GM12878 (cell line): Measurements from ENCODE around the gene ELAPOR1. TPM values are rescaled to one million over a fixed set of nuclear protein-coding genes. Genes with fewer than 3 reads are reported as not detected.

Experiments
- ATAC-seq: fragments of 200-7000 bp; cut with Tn5 transposase; 3 replicates; pipeline ENCODE4 v1.9.1; 2020; ENCODE audit warnings: mild to moderate bottlenecking, moderate library complexity
- BruUV-seq: library from RNA; stranded (reverse); fragments of 400-500 nt; replicated peaks from 2 replicates; lab custom pipeline; 2021; lab: Mats Ljungman, UMichigan
- CTCF ChIA-PET: fragments of 300-600 bp; sonication (Branson Sonifier 250); formaldehyde crosslinking; extraction: SDS; loops from one replicate; lab custom pipeline; 2021; ENCODE audit warnings: inconsistent platforms; lab: Yijun Ruan, JAX
- POLR2A ChIA-PET: fragments of 350-600 bp; formaldehyde crosslinking; extraction: SDS; loops from one replicate; lab custom pipeline; 2021; ENCODE audit warnings: inconsistent platforms; lab: Charles Lee
- RAD21 ChIA-PET: fragments of 300-600 bp; sonication (Branson Sonifier 250); formaldehyde crosslinking; loops from one replicate; lab custom pipeline; 2023; ENCODE audit warnings: antibody characterized with exemption; ENCODE audit not compliant: unreplicated experiment; lab: Charles Lee
- SMC1A ChIA-PET: fragments of 300-600 bp; sonication (Branson Sonifier 250); formaldehyde crosslinking; loops from one replicate; lab custom pipeline; 2023; ENCODE audit not compliant: unreplicated experiment, uncharacterized antibody; lab: Charles Lee
- DNase-seq: peaks from one replicate; pipeline ENCODE4 v3.0.0-alpha.2; 2011; ENCODE audit warnings: low read depth, low spot score
- FAIRE-seq: peaks from 3 replicates; lab custom pipeline; 2011; peaks lifted over from hg19 to GRCh38; lab: Jason Lieb, UNC
- H2AFZ ChIP-seq: 2 replicates; pipeline ENCODE4 v1.6.0; 2011; ENCODE audit warnings: low read depth, low read length, control low read depth; ENCODE audit not compliant: control insufficient read depth
- H3K27ac ChIP-seq: 2 replicates; pipeline ENCODE4 v1.5.1; 2011; ENCODE audit warnings: control low read depth; ENCODE audit not compliant: control insufficient read depth, insufficient read depth
- H3K27me3 ChIP-seq, 2 experiments: replicated peaks in 1 of 2; 2 replicates each; pipeline versions ENCODE4 v1.6.0 to v1.6.1; 2011; ENCODE audit warnings: low read length in 1 of 2; ENCODE audit not compliant: control insufficient read depth in 2 of 2, insufficient read depth in 2 of 2
- H3K36me3 ChIP-seq, 2 experiments: 2 replicates each; pipeline ENCODE4 v1.5.1; 2011; ENCODE audit warnings: low read length in 1 of 2; ENCODE audit not compliant: control insufficient read depth in 2 of 2, insufficient read depth in 2 of 2
- H3K4me1 ChIP-seq: 2 replicates; pipeline ENCODE4 v1.6.1; 2011; ENCODE audit warnings: mild to moderate bottlenecking, low read length, moderate library complexity, mixed read lengths; ENCODE audit not compliant: control insufficient read depth, insufficient read depth
- H3K4me2 ChIP-seq: 2 replicates; pipeline ENCODE4 v1.6.0; 2011; ENCODE audit warnings: control low read depth; ENCODE audit not compliant: control insufficient read depth, insufficient read depth
- H3K4me3 ChIP-seq: fragments of 200-600 bp; sonication (generic); 2 replicates; pipeline ENCODE4 v1.5.1; 2016
- H3K79me2 ChIP-seq: 2 replicates; pipeline ENCODE4 v1.6.0; 2011; ENCODE audit warnings: low read length; ENCODE audit not compliant: control insufficient read depth, insufficient read depth
- H3K9ac ChIP-seq: 2 replicates; pipeline ENCODE4 v1.8.0; 2011; ENCODE audit warnings: low read length, control low read depth, mixed read lengths; ENCODE audit not compliant: control insufficient read depth, insufficient read depth
- H3K9me3 ChIP-seq: replicated peaks from 3 replicates; pipeline ENCODE4 v1.5.1; 2011; ENCODE audit warnings: mild to moderate bottlenecking, low read length; ENCODE audit not compliant: control insufficient read depth, insufficient read depth
- H4K20me1 ChIP-seq: 2 replicates; pipeline ENCODE4 v1.6.0; 2011; ENCODE audit not compliant: control insufficient read depth, insufficient read depth
- CHD4 ChIP-seq: fragments of 200-600 bp; sonication (generic); IDR thresholded peaks from 2 replicates; pipeline ENCODE4 v1.6.1; 2016; ENCODE audit warnings: mild to moderate bottlenecking
- RAD51 ChIP-seq: fragments of 450-650 bp; IDR thresholded peaks from 2 replicates; pipeline ENCODE4 v1.6.1; 2016; ENCODE audit warnings: moderate library complexity, mild to moderate bottlenecking, inconsistent platforms
- ZNF384 ChIP-seq: IDR thresholded peaks from 2 replicates; pipeline ENCODE4 v1.6.1; 2012; ENCODE audit warnings: low read depth, mild to moderate bottlenecking, low read length, improper control_type of control experiment, borderline replicate concordance
- WGBS: methylation state at CpG from one replicate; pipeline ENCODE4 v1.1.6; 2016; ENCODE audit warnings: low lambda C conversion rate; ENCODE audit not compliant: insufficient replicate concordance, insufficient coverage; ENCODE audit errors: missing lambda C conversion rate; 5-methylcytosine and 5-hydroxymethylcytosine counted together
- in situ Hi-C: fragments of 300-500 bp; cut with MboI; formaldehyde crosslinking; loops from 9 replicates; pipeline ENCODE4 v1.14.3; 2018; ENCODE audit warnings: mixed read lengths
- intact Hi-C: fragments of 100-400 bp; cut with micrococcal nuclease; formaldehyde crosslinking; loops from one replicate; pipeline ENCODE4 v1.14.2; 2022; ENCODE audit not compliant: unreplicated experiment
- polyA plus RNA-seq, 11 experiments: library from polyadenylated mRNA; depleted of rRNA in 4 of 11; unstranded in 6 of 11; stranded (reverse) in 5 of 11; fragments of >200 nt; fragmentation: Nextera tagmentation in 4 of 11; fragmentation: Illumina TruSeq in 1 of 11; extraction: Ambion mirVana in 4 of 11; extraction: Trizol in 1 of 11; gene quantifications; 1 replicate in 1 of 11; 2 replicates in 10 of 11; pipeline versions ENCODE4 v1.2.1 to v1.2.3, GENCODE V29; 2011 to 2016; ENCODE audit warnings: inconsistent platforms in 2 of 11, missing spikeins in 2 of 11, low read depth in 1 of 11
- total RNA-seq, 4 experiments: library from RNA; depleted of rRNA in 3 of 4; stranded (reverse); fragments of >200 nt in 3 of 4; fragmentation: Illumina TruSeq in 1 of 4; extraction: Trizol in 1 of 4; gene quantifications; 2 replicates each; pipeline versions ENCODE4 v1.2.1 to v1.2.3, GENCODE V29; 2013 to 2021
- TF ChIP-seq, protein P1 (sequence below): fragments of 450-650 bp; formaldehyde crosslinking; IDR thresholded peaks from 2 replicates; pipeline ENCODE4 v1.5.0; 2022; ENCODE audit warnings: mild to moderate bottlenecking, missing genetic modification characterization

The ELAPOR1 gene
- total and polyA plus RNA-seq, 10 of the 15 experiments (the other 5 are each of a cell fraction or from before 2014, with no cell fraction given), result 0.04 to 2.1 (median 0.19) TPM; not detected in 2

DNA sequence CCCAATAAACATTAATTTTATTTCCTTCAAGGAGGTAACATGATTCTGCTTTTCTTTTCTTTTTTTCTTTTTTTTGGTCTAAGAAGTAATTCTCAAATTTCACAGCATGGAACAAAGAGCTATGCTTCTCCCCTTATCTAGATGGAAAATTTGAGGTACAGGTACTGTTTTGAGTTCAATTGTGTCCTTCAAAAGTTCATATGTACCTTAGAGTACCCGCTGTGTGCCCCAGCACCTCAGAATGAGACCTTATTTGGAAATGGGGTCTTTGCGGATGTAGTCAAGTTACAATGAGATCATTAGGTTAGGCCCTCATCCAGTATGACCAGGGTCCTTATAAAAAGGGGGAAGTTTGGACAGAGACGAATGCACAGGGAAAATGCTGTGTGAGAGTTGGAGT, 22.0 kb downstream of the ELAPOR1 start:
- Histone ChIP-seq H3K9me3 (no peaks in the 10 kb centered on the region), H3K4me2 (no peak overlapping the region)
- intact Hi-C loops, result no loop called here
- no peak for DNase-seq
- SMC1A ChIA-PET, result interaction anchor here (0.8 kb wide), 1 partner anchor 53 kb away, joined by 3 read pairs; no protein-coding TSS in a partner anchor
- TF ChIP-seq RAD51 (no peak), ZNF384 (no peak), CHD4 (no peak)
- TF ChIP-seq, protein P1, sequence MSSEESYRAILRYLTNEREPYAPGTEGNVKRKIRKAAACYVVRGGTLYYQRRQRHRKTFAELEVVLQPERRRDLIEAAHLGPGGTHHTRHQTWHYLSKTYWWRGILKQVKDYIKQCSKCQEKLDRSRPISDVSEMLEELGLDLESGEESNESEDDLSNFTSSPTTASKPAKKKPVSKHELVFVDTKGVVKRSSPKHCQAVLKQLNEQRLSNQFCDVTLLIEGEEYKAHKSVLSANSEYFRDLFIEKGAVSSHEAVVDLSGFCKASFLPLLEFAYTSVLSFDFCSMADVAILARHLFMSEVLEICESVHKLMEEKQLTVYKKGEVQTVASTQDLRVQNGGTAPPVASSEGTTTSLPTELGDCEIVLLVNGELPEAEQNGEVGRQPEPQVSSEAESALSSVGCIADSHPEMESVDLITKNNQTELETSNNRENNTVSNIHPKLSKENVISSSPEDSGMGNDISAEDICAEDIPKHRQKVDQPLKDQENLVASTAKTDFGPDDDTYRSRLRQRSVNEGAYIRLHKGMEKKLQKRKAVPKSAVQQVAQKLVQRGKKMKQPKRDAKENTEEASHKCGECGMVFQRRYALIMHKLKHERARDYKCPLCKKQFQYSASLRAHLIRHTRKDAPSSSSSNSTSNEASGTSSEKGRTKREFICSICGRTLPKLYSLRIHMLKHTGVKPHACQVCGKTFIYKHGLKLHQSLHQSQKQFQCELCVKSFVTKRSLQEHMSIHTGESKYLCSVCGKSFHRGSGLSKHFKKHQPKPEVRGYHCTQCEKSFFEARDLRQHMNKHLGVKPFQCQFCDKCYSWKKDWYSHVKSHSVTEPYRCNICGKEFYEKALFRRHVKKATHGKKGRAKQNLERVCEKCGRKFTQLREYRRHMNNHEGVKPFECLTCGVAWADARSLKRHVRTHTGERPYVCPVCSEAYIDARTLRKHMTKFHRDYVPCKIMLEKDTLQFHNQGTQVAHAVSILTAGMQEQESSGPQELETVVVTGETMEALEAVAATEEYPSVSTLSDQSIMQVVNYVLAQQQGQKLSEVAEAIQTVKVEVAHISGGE (CRISPR knock-in tag), result no peak
- TF ChIP-seq, all 136 proteins: peak for 0
- in situ Hi-C loops, result no loop called here
- H2AFZ ChIP-seq, result no peak overlapping the region
- no peaks in the 10 kb centered on the region for H3K79me2 ChIP-seq
- BruUV-seq, result no TSS peak
- 45% methylated on average over 3 of the region's 3 CpGs for WGBS
- ChIA-PET POLR2A (no interaction called here), RAD21 (no interaction called here), CTCF (interaction anchor here (1.0 to 2.5 kb wide), 4 partner anchors 23 to 397 kb away, joined by 3 to 9 read pairs (median 4); a partner anchor contains a TSS)
- peaks cover 10% of the 10 kb centered on the region for H3K4me1 ChIP-seq
- no peak overlapping the region for H3K27ac ChIP-seq
- no peaks in the 10 kb centered on the region for H3K36me3 ChIP-seq
- ATAC-seq, result no peak
- no peak overlapping the region for H3K4me3 ChIP-seq
- H4K20me1 ChIP-seq, result no peaks in the 10 kb centered on the region
- no peak overlapping the region for H3K9ac ChIP-seq
- FAIRE-seq, result no peak
- no peaks in the 10 kb centered on the region for H3K27me3 ChIP-seq
